Raji (cell line): ENCODE measurements around the gene CANT1.

ENCODE experiments used
- POLR2A ChIP-seq: IDR thresholded peaks from 2 replicates; pipeline ENCODE4 v1.6.1; 2011; ENCODE audit warnings: low read depth, low read length, control low read depth; ENCODE audit not compliant: insufficient read depth

The CANT1 gene

DNA sequence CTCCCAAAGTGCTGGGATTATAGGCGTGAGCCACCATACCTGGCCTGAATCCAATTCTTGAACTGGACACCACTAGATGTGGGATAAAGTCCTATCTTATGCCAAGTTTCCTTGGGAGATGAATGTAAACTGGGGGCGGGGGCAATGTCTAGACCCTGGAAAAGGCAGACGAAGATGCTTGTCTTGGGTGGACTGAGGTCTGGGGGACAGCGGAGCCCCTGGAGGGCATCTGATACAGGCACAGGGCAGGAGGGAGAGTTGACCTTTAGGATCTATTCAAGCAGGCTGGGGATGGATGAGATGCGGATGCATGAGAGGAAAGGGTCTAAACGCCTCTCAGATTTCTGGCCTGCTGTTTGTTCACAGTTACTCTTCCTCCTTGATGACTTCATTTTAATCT lies 26.1 kb upstream of the CANT1 start:
- no peak for TF ChIP-seq POLR2A

GRCh38 chr17:79034931-79035485 lies 25.4 kb upstream of the CANT1 start:
- TF ChIP-seq POLR2A = no peak

- no peak for TF ChIP-seq POLR2A
Observed at GRCh38 chr17:79033741-79034501, 24.4 kb upstream of the CANT1 start.

DNA sequence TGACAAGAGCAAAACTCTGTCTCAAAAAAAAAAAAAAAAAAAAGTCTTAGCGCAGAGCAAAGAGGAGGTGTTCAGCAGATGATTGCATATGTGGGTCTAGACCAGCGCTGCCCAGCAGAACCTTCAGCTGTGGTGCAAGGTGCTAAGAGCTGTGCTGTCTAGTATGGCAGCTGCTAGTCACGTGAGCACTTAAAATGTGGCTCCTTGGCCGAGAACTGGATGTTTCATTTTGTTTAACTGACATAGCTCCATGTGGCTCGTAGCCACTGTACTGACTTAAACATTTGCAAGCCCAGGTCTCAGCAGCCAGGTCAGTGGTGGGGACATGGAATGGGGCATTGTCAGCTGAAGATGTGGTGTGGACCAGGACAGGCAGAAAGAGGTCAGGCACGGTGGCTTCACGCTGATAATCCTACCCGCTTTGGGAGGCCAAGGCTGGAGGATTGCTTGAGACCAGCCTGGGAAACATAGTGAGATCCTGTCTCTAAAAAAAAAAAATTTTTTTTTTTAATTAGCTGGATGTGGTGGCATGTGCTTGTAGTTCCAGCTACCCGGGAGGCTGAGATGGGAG lies 23.6 kb upstream of the CANT1 start:
- TF ChIP-seq POLR2A = no peak

- TF ChIP-seq POLR2A = no peak
Observed at GRCh38 chr17:79031996-79032875, 22.7 kb upstream of the CANT1 start.

- TF ChIP-seq POLR2A = no peak
Observed at GRCh38 chr17:79029327-79030009, 19.9 kb upstream of the CANT1 start.

DNA sequence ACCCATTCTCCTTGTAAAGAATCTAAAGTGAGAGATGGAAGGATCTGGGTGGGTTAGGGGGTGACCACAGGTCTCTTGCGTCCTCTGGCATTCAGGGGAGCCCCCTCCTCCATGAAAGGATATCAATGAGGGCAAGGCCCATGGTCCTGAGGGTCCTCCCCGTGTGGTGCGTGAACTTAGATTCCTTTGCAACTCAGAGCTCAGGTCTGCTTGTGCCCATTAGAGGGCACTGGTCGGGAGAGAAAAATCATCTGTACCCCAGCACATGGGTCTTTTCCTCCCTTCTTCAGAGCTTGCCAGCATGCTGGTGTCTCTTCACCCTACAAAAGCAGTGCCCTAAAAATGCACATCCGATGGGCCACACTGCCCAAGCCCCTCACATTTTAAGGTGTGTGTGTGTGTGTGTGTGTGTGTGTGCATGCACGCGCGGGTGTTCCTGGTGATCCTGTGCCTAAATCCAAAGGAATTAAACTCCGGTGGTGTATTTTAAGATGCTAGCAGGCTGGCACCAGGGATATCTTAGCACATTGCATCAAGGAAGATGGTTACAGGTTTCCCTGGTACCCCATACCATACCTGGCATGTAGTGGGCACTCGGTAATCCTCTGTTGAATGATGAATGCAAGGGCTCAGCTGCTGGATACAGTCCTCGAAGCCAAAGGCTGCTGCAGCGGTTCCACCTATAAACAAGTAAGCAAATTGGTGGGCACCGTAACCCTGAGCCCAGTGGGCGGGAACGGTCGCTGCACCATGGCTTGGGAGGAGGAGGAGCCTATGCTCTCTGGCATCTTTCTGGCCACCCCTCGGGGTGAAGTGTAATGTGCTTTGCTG lies 19.1 kb upstream of the CANT1 start:
- no peak for TF ChIP-seq POLR2A

GRCh38 chr17:79027925-79028491 lies 18.4 kb upstream of the CANT1 start:
- TF ChIP-seq POLR2A = no peak

- no peak for TF ChIP-seq POLR2A
Observed at GRCh38 chr17:79027274-79027924, 17.8 kb upstream of the CANT1 start.

DNA sequence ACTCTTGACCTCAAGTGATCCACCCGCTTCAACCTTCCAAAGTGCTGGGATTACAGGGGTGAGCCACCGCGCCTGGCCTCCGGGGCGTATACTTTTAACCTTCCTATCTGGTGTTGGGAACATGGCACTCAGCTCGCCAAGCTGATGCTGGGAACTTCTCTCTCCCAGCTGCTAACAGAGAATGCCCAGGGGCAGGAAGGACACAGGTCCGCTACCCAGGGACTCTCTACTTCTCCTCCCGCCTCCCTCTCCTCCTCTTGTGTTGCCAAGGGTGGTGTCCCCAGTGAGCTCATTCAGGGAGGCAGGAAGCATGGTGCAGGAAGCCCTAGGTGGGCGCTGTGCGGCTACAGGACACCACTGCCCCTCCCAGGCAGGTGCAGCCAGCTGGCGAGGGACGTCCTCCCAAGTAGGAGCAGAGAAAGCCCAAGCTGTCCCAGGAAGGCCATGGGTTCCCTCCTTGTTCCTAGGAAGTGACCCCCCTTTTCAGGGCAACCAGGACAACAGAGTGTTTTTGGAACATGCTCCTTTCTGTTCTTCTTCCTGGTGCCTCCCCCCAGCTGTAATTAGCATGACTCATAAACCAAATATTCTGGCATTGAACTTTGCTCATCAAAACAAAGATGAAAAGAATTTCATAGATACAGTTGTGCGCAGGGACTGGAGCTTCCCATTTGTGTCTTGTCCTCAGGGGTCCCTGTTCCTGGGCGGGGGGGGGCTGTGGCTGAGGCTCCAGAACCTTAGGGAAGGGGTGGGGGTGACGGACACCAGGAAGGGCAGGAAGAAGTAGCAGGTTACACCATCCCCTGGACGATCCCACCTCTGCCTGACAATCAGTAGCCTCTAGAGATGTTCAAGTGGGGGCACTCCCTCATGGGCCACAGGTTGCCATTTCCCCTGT lies 17.1 kb upstream of the CANT1 start:
- TF ChIP-seq POLR2A = no peak

- no peak for TF ChIP-seq POLR2A
Observed at GRCh38 chr17:79024901-79025737, 15.6 kb upstream of the CANT1 start.
